HCT116 (cell line): ENCODE results near the gene HFM1. TPM values are rescaled to one million over a fixed set of nuclear protein-coding genes. Genes with fewer than 3 reads are reported as not detected.
"Not testable (repeated sequence)": the region's sequence is repeated elsewhere in the genome, so short reads cannot be mapped to it uniquely, and the experiment has no call there.

Source experiments
- ATAC-seq: fragments of 200-7000 bp; cut with Tn5 transposase; 2 replicates; pipeline ENCODE4 v1.9.1; 2020; ENCODE audit warnings: mild to moderate bottlenecking, moderate library complexity
- BruUV-seq: library from RNA; stranded (reverse); fragments of 400-500 nt; replicated peaks from 2 replicates; lab custom pipeline; 2021; lab: Mats Ljungman, UMichigan
- CTCF ChIA-PET: fragments of 300-600 bp; sonication (Branson Sonifier 250); formaldehyde crosslinking; loops from one replicate; lab custom pipeline; 2021; ENCODE audit warnings: antibody characterized with exemption; lab: Charles Lee
- POLR2A ChIA-PET: fragments of 300-600, 350-600 bp; sonication (Branson Sonifier 250); formaldehyde crosslinking; loops from one replicate; lab custom pipeline; 2021; ENCODE audit warnings: antibody characterized with exemption; lab: Charles Lee
- RAD21 ChIA-PET, 2 experiments: fragments of 300-600 bp; sonication (Branson Sonifier 250); formaldehyde crosslinking; loops; one replicate each; lab custom pipeline; 2023; ENCODE audit warnings: low total read pairs in 2 of 2; ENCODE audit not compliant: uncharacterized antibody in 2 of 2, unreplicated experiment in 2 of 2, low non-redundant PET in 1 of 2; lab: Charles Lee
- DNase-seq: peaks from one replicate; pipeline ENCODE4 v3.0.0-alpha.2; 2010; ENCODE audit warnings: low read depth, low spot score
- H2AFZ ChIP-seq: fragments of 200-600 bp; shearing (Covaris generic), sonication (generic); 2 replicates; pipeline ENCODE4 v1.6.1; 2017; ENCODE audit warnings: low read depth, mixed run types, mixed read lengths, antibody characterized with exemption, low read length; ENCODE audit not compliant: poor library complexity, severe bottlenecking
- H3K27ac ChIP-seq: 2 replicates; pipeline ENCODE4 v1.5.1; 2012; ENCODE audit warnings: low read depth, low read length
- H3K27me3 ChIP-seq: fragments of 200-600 bp; sonication (generic); 2 replicates; pipeline ENCODE4 v1.6.1; 2016; ENCODE audit warnings: mixed run types, low read length, mixed read lengths; ENCODE audit not compliant: insufficient read depth
- H3K36me3 ChIP-seq, 2 experiments: fragments of 200-500 bp in 1 of 2; fragments of 200-600 bp in 1 of 2; sonication (Bioruptor generic) in 1 of 2; sonication (generic) in 1 of 2; 2 replicates each; pipeline versions ENCODE4 v1.5.1 to v1.6.1; 2014 to 2016; ENCODE audit warnings: low read length in 2 of 2, inconsistent platforms in 1 of 2, mixed read lengths in 1 of 2, mixed run types in 1 of 2; ENCODE audit not compliant: insufficient read depth in 2 of 2, control insufficient read depth in 1 of 2
- H3K4me1 ChIP-seq, 2 experiments: fragments of 200-600 bp in 1 of 2; sonication (generic) in 1 of 2; 2 replicates each; pipeline versions ENCODE4 v1.5.1 to v1.6.1; 2012 to 2017; ENCODE audit warnings: low read length in 2 of 2, inconsistent platforms in 1 of 2, mild to moderate bottlenecking in 1 of 2, mixed read lengths in 1 of 2, mixed run types in 1 of 2, moderate library complexity in 1 of 2; ENCODE audit not compliant: insufficient read depth in 2 of 2, control insufficient read depth in 1 of 2
- H3K4me2 ChIP-seq: fragments of 200-600 bp; sonication (generic); 2 replicates; pipeline ENCODE4 v1.6.1; 2017; ENCODE audit warnings: mixed run types, low read length, mixed read lengths
- H3K4me3 ChIP-seq, 2 experiments: fragments of 200-600 bp in 1 of 2; sonication (generic) in 1 of 2; replicated peaks in 1 of 2; 2 replicates each; pipeline ENCODE4 v1.5.1; 2011 to 2016; ENCODE audit warnings: low read length in 2 of 2, control low read depth in 1 of 2, low read depth in 1 of 2, mild to moderate bottlenecking in 1 of 2, mixed read lengths in 1 of 2, mixed run types in 1 of 2
- H3K79me2 ChIP-seq: fragments of 200-600 bp; sonication (generic); 2 replicates; pipeline ENCODE4 v1.6.1; 2017; ENCODE audit warnings: mild to moderate bottlenecking, mixed run types, low read length, moderate library complexity, mixed read lengths; ENCODE audit not compliant: insufficient read depth
- H3K9ac ChIP-seq: fragments of 200-600 bp; sonication (generic); 2 replicates; pipeline ENCODE4 v1.6.1; 2016; ENCODE audit warnings: low read length, mixed read lengths
- H3K9me2 ChIP-seq: fragments of 200-600 bp; sonication (generic), shearing (Covaris generic); 2 replicates; pipeline ENCODE4 v1.6.1; 2017; ENCODE audit warnings: mixed run types, mild to moderate bottlenecking, moderate library complexity; ENCODE audit not compliant: insufficient read depth
- H3K9me3 ChIP-seq, 2 experiments: fragments of 200-500 bp in 1 of 2; fragments of 200-600 bp in 1 of 2; sonication (Bioruptor generic) in 1 of 2; sonication (generic) in 1 of 2; 2 replicates each; pipeline ENCODE4 v1.6.1; 2014 to 2017; ENCODE audit warnings: low read length in 2 of 2, mixed read lengths in 2 of 2, inconsistent platforms in 1 of 2, low read depth in 1 of 2, mild to moderate bottlenecking in 1 of 2, mixed run types in 1 of 2, moderate library complexity in 1 of 2; ENCODE audit not compliant: control insufficient read depth in 1 of 2, insufficient read depth in 1 of 2
- H4K20me1 ChIP-seq: fragments of 200-600 bp; sonication (generic), shearing (Covaris generic); 2 replicates; pipeline ENCODE4 v1.6.1; 2017; ENCODE audit warnings: mixed run types, mild to moderate bottlenecking, moderate library complexity; ENCODE audit not compliant: insufficient read depth
- ATF3 ChIP-seq: IDR thresholded peaks from 2 replicates; pipeline ENCODE4 v1.6.1; 2012
- CBX3 ChIP-seq: IDR thresholded peaks from 2 replicates; pipeline ENCODE4 v1.6.1; 2012; ENCODE audit warnings: low read depth
- CEBPB ChIP-seq: IDR thresholded peaks from 2 replicates; pipeline ENCODE4 v1.6.1; 2012; ENCODE audit warnings: low read depth
- CTCF ChIP-seq, 3 experiments: fragments of 200-600 bp in 1 of 3; sonication (generic) in 1 of 3; IDR thresholded peaks in 2 of 3; conservative IDR thresholded peaks in 1 of 3; 2 replicates each; pipeline ENCODE4 v1.5.1; 2012 to 2017; ENCODE audit warnings: low read depth in 2 of 3, low read length in 2 of 3, antibody characterized with exemption in 1 of 3, borderline replicate concordance in 1 of 3, control low read depth in 1 of 3, mild to moderate bottlenecking in 1 of 3, mixed read lengths in 1 of 3, mixed run types in 1 of 3, moderate library complexity in 1 of 3; ENCODE audit not compliant: insufficient read depth in 1 of 3
- EGR1 ChIP-seq: IDR thresholded peaks from 2 replicates; pipeline ENCODE4 v1.6.1; 2012; ENCODE audit warnings: low read depth
- ELF1 ChIP-seq: IDR thresholded peaks from 2 replicates; pipeline ENCODE4 v1.6.1; 2012; ENCODE audit warnings: low read depth, borderline replicate concordance
- EZH2 ChIP-seq: fragments of 200-600 bp; sonication (generic); IDR thresholded peaks from 2 replicates; pipeline ENCODE4 v1.6.1; 2017; ENCODE audit warnings: antibody characterized with exemption, mixed run types
- EZH2phosphoT487 ChIP-seq: fragments of 200-600 bp; IDR thresholded peaks from 2 replicates; pipeline ENCODE4 v1.6.1; 2018; ENCODE audit warnings: antibody characterized with exemption, borderline replicate concordance
- FOSL1 ChIP-seq: IDR thresholded peaks from 2 replicates; pipeline ENCODE4 v1.6.1; 2012; ENCODE audit warnings: low read depth
- JUND ChIP-seq: IDR thresholded peaks from 2 replicates; pipeline ENCODE4 v1.6.1; 2012
- POLR2A ChIP-seq: IDR thresholded peaks from 2 replicates; pipeline ENCODE4 v1.7.0; 2011; ENCODE audit warnings: borderline replicate concordance; ENCODE audit not compliant: insufficient read depth, insufficient read length; ENCODE audit errors: extremely low read depth
- SIN3A ChIP-seq: IDR thresholded peaks from 2 replicates; pipeline ENCODE4 v1.6.1; 2012; ENCODE audit warnings: low read depth
- SRF ChIP-seq: IDR thresholded peaks from 2 replicates; pipeline ENCODE4 v1.6.1; 2012; ENCODE audit warnings: low read depth
- TCF7L2 ChIP-seq: IDR thresholded peaks from 2 replicates; pipeline ENCODE4 v1.7.0; 2011; ENCODE audit warnings: borderline replicate concordance, inconsistent platforms; ENCODE audit not compliant: insufficient read depth, insufficient read length; ENCODE audit errors: extremely low read depth
- ZBTB33 ChIP-seq: IDR thresholded peaks from 2 replicates; pipeline ENCODE4 v1.6.1; 2011; ENCODE audit warnings: mild to moderate bottlenecking, low read length, moderate library complexity; ENCODE audit not compliant: insufficient replicate concordance; ENCODE audit errors: extremely low read depth
- intact Hi-C: fragments of 100-400 bp; cut with micrococcal nuclease; formaldehyde crosslinking; loops from 2 replicates; pipeline ENCODE4 v1.10.0; 2022
- total RNA-seq: library from RNA; stranded (reverse); gene quantifications from one replicate; pipeline ENCODE4 v1.2.1, GENCODE V29; 2021; ENCODE audit not compliant: unreplicated experiment
- TF ChIP-seq, protein P1 (sequence below): IDR thresholded peaks from 2 replicates; pipeline ENCODE4 v1.6.1; 2012; ENCODE audit warnings: low read depth

HFM1 gene
- total RNA-seq, 1 experiment from 2014 or later = 0.07 TPM

DNA sequence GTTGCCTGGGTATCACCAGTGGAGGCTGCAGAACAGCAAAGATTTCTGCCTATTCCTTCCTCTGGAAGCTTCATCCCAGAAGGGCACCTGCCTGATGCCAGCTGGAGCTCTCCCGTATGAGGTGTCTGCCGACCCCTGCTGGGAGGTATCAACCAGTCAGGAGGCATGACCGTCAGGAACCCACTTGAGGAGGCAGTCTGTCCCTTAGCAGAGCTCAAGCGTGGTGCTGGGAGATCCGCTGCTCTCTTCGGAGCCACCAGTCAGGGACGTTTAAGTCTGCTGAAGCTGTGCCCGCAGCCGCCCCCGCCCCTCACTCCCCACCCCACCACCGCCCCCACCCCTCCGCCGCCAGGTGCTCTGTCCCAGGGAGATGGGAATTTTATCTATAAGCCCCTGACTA lies 23.1 kb upstream of the HFM1 start:
- no peak overlapping the region for H3K4me3 ChIP-seq
- no TSS peak for BruUV-seq
- TF ChIP-seq FOSL1 = no peak
- no peak for TF ChIP-seq ZBTB33
- TF ChIP-seq POLR2A = no peak
- TF ChIP-seq JUND = no peak
- TF ChIP-seq SRF = no peak
- no peak for TF ChIP-seq CTCF (IDR thresholded peaks at IDR 0.05 in 2 of 3, conservative IDR thresholded peaks at IDR 0.05 in 1 of 3; ENCODE audit: borderline replicate concordance in 1 of 3, insufficient read depth in 1 of 3, low read depth in 2 of 3, low read length in 2 of 3)
- no peak for TF ChIP-seq TCF7L2
- no peak for TF ChIP-seq SIN3A
- TF ChIP-seq ATF3 = no peak
- no peak for TF ChIP-seq CEBPB
- no peak for TF ChIP-seq EZH2
- TF ChIP-seq, protein P1, sequence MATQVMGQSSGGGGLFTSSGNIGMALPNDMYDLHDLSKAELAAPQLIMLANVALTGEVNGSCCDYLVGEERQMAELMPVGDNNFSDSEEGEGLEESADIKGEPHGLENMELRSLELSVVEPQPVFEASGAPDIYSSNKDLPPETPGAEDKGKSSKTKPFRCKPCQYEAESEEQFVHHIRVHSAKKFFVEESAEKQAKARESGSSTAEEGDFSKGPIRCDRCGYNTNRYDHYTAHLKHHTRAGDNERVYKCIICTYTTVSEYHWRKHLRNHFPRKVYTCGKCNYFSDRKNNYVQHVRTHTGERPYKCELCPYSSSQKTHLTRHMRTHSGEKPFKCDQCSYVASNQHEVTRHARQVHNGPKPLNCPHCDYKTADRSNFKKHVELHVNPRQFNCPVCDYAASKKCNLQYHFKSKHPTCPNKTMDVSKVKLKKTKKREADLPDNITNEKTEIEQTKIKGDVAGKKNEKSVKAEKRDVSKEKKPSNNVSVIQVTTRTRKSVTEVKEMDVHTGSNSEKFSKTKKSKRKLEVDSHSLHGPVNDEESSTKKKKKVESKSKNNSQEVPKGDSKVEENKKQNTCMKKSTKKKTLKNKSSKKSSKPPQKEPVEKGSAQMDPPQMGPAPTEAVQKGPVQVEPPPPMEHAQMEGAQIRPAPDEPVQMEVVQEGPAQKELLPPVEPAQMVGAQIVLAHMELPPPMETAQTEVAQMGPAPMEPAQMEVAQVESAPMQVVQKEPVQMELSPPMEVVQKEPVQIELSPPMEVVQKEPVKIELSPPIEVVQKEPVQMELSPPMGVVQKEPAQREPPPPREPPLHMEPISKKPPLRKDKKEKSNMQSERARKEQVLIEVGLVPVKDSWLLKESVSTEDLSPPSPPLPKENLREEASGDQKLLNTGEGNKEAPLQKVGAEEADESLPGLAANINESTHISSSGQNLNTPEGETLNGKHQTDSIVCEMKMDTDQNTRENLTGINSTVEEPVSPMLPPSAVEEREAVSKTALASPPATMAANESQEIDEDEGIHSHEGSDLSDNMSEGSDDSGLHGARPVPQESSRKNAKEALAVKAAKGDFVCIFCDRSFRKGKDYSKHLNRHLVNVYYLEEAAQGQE = no peak
- TF ChIP-seq EGR1 = no peak
- TF ChIP-seq CBX3 = no peak
- TF ChIP-seq EZH2phosphoT487 = no peak
- no peak for TF ChIP-seq ELF1
- CTCF ChIA-PET = no interaction called here
- no peaks in the 10 kb centered on the region for H3K27me3 ChIP-seq
- no peaks in the 10 kb centered on the region for H3K36me3 ChIP-seq
- DNase-seq = no peak
- H3K9ac ChIP-seq = no peak overlapping the region
- H3K79me2 ChIP-seq = no peaks in the 10 kb centered on the region
- no peak for ATAC-seq
- no peak overlapping the region for H2AFZ ChIP-seq
- no peak overlapping the region for H3K27ac ChIP-seq
- no peaks in the 10 kb centered on the region for H3K9me3 ChIP-seq
- POLR2A ChIA-PET = interaction anchor here (1.1 kb wide), 1 partner anchor 23 kb away, joined by 3 read pairs; the partner anchor contains the start of gene HFM1
- H4K20me1 ChIP-seq = no peaks in the 10 kb centered on the region
- no peak overlapping the region for H3K4me2 ChIP-seq
- RAD21 ChIA-PET = no interaction called here
- no peaks in the 10 kb centered on the region for H3K4me1 ChIP-seq
- intact Hi-C loops = no loop called here
- no peaks in the 10 kb centered on the region for H3K9me2 ChIP-seq

DNA sequence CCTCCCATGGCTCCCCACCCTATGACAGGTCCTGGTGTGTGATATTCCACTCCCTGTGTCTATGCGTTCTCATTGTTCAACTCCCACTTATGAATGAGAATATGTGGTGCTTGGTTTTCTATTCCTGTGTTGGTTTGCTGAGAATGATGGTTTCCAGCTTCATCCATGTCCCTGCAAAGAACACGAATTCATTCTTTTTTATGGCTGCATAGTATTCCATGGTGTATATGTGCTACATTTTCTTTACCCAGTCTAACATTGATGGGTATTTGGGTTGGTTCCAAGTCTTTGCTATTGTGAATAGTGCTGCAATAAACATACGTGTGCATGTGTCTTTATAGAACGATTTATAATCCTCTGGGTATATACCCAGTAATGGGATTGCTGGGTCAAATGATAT lies 17.9 kb upstream of the HFM1 start:
- H2AFZ ChIP-seq, DNase-seq, H4K20me1 ChIP-seq, H3K4me3 ChIP-seq, RAD21 ChIA-PET, H3K4me2 ChIP-seq, POLR2A ChIA-PET, CTCF ChIA-PET, BruUV-seq, H3K9me2 ChIP-seq, H3K9ac ChIP-seq, H3K36me3 ChIP-seq, intact Hi-C loops, ATAC-seq, H3K79me2 ChIP-seq, H3K27me3 ChIP-seq, H3K27ac ChIP-seq, H3K9me3 ChIP-seq, H3K4me1 ChIP-seq: not testable (repeated sequence)
